Measurements from ENCODE around the gene SMARCA2.

DNA sequence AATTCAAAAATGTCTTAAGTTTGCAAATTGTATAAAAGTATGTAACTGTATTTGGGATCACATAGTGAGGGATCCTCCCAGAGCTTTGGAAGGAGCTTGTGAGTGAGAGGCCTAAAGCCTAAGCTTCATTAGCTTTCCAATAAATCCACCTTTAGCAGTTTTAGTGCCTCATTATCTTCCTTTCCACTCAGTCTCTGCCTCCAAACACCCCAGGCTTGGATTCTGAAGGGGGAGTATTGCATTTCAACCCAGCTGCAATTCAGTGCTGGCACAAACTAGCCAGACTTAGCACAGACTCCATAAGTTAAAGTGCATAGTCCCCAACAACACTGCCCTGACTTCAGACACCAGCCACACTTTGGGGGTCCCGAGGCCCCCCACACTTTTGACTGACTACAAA lies 113.5 kb downstream of the SMARCA2 start:
- TF ChIP-seq, protein P1, sequence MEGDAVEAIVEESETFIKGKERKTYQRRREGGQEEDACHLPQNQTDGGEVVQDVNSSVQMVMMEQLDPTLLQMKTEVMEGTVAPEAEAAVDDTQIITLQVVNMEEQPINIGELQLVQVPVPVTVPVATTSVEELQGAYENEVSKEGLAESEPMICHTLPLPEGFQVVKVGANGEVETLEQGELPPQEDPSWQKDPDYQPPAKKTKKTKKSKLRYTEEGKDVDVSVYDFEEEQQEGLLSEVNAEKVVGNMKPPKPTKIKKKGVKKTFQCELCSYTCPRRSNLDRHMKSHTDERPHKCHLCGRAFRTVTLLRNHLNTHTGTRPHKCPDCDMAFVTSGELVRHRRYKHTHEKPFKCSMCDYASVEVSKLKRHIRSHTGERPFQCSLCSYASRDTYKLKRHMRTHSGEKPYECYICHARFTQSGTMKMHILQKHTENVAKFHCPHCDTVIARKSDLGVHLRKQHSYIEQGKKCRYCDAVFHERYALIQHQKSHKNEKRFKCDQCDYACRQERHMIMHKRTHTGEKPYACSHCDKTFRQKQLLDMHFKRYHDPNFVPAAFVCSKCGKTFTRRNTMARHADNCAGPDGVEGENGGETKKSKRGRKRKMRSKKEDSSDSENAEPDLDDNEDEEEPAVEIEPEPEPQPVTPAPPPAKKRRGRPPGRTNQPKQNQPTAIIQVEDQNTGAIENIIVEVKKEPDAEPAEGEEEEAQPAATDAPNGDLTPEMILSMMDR (IDR thresholded peaks at IDR 0.05; ENCODE audit: low read length), result no peak
- no peak for TF ChIP-seq EZH2 (IDR thresholded peaks at IDR 0.05; ENCODE audit: borderline replicate concordance, low read length)
